Nephron progenitor cell (in vitro differentiated cells): ENCODE results near the gene PDE4B.

ENCODE experiments used
- DNase-seq: peaks from one replicate; pipeline ENCODE4 v3.0.0; 2021
- H3K27ac Mint-ChIP-seq: 2 replicates; pipeline ENCODE4 v1.8.0; 2021; ENCODE audit warnings: mild to moderate bottlenecking, moderate library complexity, mixed read lengths
- H3K27me3 Mint-ChIP-seq: 2 replicates; pipeline ENCODE4 v1.8.0; 2021; ENCODE audit warnings: mild to moderate bottlenecking, low read depth, mixed read lengths; ENCODE audit not compliant: poor library complexity
- H3K36me3 Mint-ChIP-seq: 2 replicates; pipeline ENCODE4 v1.8.0; 2021; ENCODE audit warnings: low read depth, mixed read lengths
- H3K4me1 Mint-ChIP-seq: 2 replicates; pipeline ENCODE4 v1.8.0; 2021; ENCODE audit warnings: mixed read lengths
- H3K4me3 Mint-ChIP-seq: 2 replicates; pipeline ENCODE4 v1.8.0; 2021; ENCODE audit warnings: mild to moderate bottlenecking, moderate library complexity, mixed read lengths
- H3K9me3 Mint-ChIP-seq: 2 replicates; pipeline ENCODE4 v1.8.0; 2021; ENCODE audit warnings: mild to moderate bottlenecking, moderate library complexity, mixed read lengths
- CTCF ChIP-seq: fragments of 200-600 bp; sonication (generic); IDR thresholded peaks from 2 replicates; pipeline ENCODE4 v1.5.0; 2021; ENCODE audit warnings: antibody characterized with exemption

PDE4B gene

GRCh38 chr1:66159800-66160199, 367.1 kb downstream of the PDE4B start:
- H3K9me3 Mint-ChIP-seq = no peaks in the 10 kb centered on the region

GRCh38 chr1:66160719-66161118, 368.0 kb downstream of the PDE4B start:
- Mint-ChIP-seq H3K4me1 (no peaks in the 10 kb centered on the region), H3K27me3 (peaks cover 5% of the 10 kb centered on the region), H3K36me3 (no peaks in the 10 kb centered on the region), H3K9me3 (no peaks in the 10 kb centered on the region), H3K4me3 (no peak overlapping the region), H3K27ac (no peak overlapping the region)
- no peak for DNase-seq
- no peak for TF ChIP-seq CTCF

More at GRCh38 chr1:66159800-66160199, 367.1 kb downstream of the PDE4B start:
- Mint-ChIP-seq H3K4me1 (no peaks in the 10 kb centered on the region), H3K36me3 (no peaks in the 10 kb centered on the region), H3K27me3 (peaks cover 5% of the 10 kb centered on the region), H3K4me3 (no peak overlapping the region), H3K27ac (no peak overlapping the region)
- DNase-seq = no peak
- no peak for TF ChIP-seq CTCF

- H3K9me3 Mint-ChIP-seq = no peaks in the 10 kb centered on the region
Observed at GRCh38 chr1:66166753-66167152, 374.1 kb downstream of the PDE4B start.

GRCh38 chr1:66167267-66167666, 374.6 kb downstream of the PDE4B start:
- no peak overlapping the region for H3K4me3 Mint-ChIP-seq
- H3K9me3 Mint-ChIP-seq = no peaks in the 10 kb centered on the region
- TF ChIP-seq CTCF = no peak
- H3K36me3 Mint-ChIP-seq = no peaks in the 10 kb centered on the region
- no peak overlapping the region for H3K27ac Mint-ChIP-seq
- H3K27me3 Mint-ChIP-seq = no peaks in the 10 kb centered on the region
- peaks cover 17% of the 10 kb centered on the region for H3K4me1 Mint-ChIP-seq
- DNase-seq = no peak

More at GRCh38 chr1:66166753-66167152, 374.1 kb downstream of the PDE4B start:
- Mint-ChIP-seq H3K27ac (no peak overlapping the region), H3K36me3 (no peaks in the 10 kb centered on the region), H3K4me3 (no peak overlapping the region), H3K4me1 (peaks cover 17% of the 10 kb centered on the region), H3K27me3 (no peaks in the 10 kb centered on the region)
- DNase-seq = no peak
- no peak for TF ChIP-seq CTCF

GRCh38 chr1:66168467-66168887, 375.8 kb downstream of the PDE4B start:
- no peak for TF ChIP-seq CTCF

GRCh38 chr1:66168948-66169671, 376.4 kb downstream of the PDE4B start:
- Mint-ChIP-seq H3K36me3 (no peaks in the 10 kb centered on the region), H3K9me3 (no peaks in the 10 kb centered on the region), H3K4me3 (no peak overlapping the region), H3K27ac (no peak overlapping the region), H3K4me1 (peaks cover 17% of the 10 kb centered on the region), H3K27me3 (no peaks in the 10 kb centered on the region)
- DNase-seq = no peak
- no peak for TF ChIP-seq CTCF

More at GRCh38 chr1:66168467-66168887, 375.8 kb downstream of the PDE4B start:
- no peak for DNase-seq
- Mint-ChIP-seq H3K27ac (peak overlapping the region; percentile 14), H3K4me3 (no peak overlapping the region), H3K36me3 (no peaks in the 10 kb centered on the region), H3K4me1 (peaks cover 17% of the 10 kb centered on the region), H3K9me3 (no peaks in the 10 kb centered on the region), H3K27me3 (no peaks in the 10 kb centered on the region)
